Cardiac fibroblast (primary cell): ENCODE results near the gene KCNMA1.

ENCODE experiments used
- DNase-seq, 2 donors: peaks; one replicate each; pipeline versions ENCODE4 v3.0.0 to v3.0.0-alpha.2; 2010; ENCODE audit warnings: low read depth in 2 of 2
- H3K4me3 ChIP-seq, 2 donors: replicated peaks in 1 of 2; 1 replicate in 1 of 2; 2 replicates in 1 of 2; pipeline ENCODE4 v1.5.1; 2011; ENCODE audit warnings: low read depth in 2 of 2, low read length in 2 of 2, mild to moderate bottlenecking in 2 of 2, moderate library complexity in 1 of 2
- CTCF ChIP-seq: IDR thresholded peaks from one replicate; pipeline ENCODE4 v1.5.1; 2011; ENCODE audit warnings: low read depth, mild to moderate bottlenecking, low read length, inconsistent platforms

KCNMA1 gene

GRCh38 chr10:77074104-77074624 lies 563.4 kb downstream of the KCNMA1 start:
- no peak for DNase-seq
- H3K4me3 ChIP-seq = no peak overlapping the region
- TF ChIP-seq CTCF = no peak

GRCh38 chr10:77073663-77073960 lies 564.0 kb downstream of the KCNMA1 start:
- DNase-seq = no peak
- H3K4me3 ChIP-seq = no peak overlapping the region
- no peak for TF ChIP-seq CTCF

- peak; percentile 11 to 57 for DNase-seq
- no peak overlapping the region for H3K4me3 ChIP-seq
- TF ChIP-seq CTCF = no peak
Measured at GRCh38 chr10:77072836-77073662, 564.6 kb downstream of the KCNMA1 start.

GRCh38 chr10:77072361-77072835 lies 565.2 kb downstream of the KCNMA1 start:
- no peak overlapping the region for H3K4me3 ChIP-seq
- no peak for TF ChIP-seq CTCF
- DNase-seq = no peak

- no peak for TF ChIP-seq CTCF
- DNase-seq = no peak
- H3K4me3 ChIP-seq = no peak overlapping the region
Measured at GRCh38 chr10:77071956-77072355, 565.7 kb downstream of the KCNMA1 start.

- no peak overlapping the region for H3K4me3 ChIP-seq
- no peak for TF ChIP-seq CTCF
- no peak for DNase-seq
Measured at GRCh38 chr10:77071001-77071511, 566.6 kb downstream of the KCNMA1 start.
